GM12874 (cell line): ENCODE data around the gene SPTSSA.

Experiments
- CTCF ChIP-seq: IDR thresholded peaks from 2 replicates; pipeline ENCODE4 v1.5.1; 2011; ENCODE audit warnings: low read depth, mild to moderate bottlenecking, control low read depth, low read length, moderate library complexity; ENCODE audit not compliant: insufficient read depth

The SPTSSA gene

DNA sequence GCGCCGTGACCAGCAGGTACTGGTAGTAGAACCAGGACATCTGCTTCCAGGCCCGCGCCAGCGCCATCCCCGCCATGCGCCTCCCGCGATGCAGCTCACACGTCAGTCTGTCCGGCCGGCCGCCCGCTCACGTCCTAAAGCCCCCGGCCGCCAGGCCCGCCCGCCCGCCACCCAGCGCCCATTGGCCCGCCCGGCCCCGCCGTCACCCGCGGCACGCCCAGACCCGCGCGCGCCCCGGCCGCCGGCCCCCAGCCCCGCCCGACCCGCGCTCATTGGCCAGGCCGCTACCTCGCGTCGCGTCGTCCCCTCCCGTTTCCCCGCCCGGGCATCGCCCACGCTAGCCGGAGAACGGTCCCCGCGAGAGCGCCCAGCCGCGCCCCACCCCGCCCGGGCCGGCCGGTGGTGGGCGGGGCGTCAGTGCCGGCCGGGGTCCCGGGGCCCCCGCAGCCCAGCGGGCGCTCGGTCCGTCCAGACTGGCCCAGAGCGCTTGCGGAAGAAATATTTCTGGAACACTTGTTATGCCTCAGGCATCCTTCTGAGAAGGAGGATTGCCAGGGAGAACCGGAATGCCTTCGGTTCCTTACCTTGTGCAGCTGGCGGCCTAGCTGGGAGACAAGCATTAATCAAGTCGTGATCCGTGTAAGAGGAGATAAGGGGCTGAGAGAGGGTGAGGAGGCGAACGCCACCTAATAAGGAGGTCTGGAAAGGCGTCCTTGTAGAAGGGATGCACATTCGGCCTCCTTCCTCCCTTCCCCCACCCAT lies at the start of gene SPTSSA:
TSS of gene SPTSSA (minus strand) at position 109 of the 762 bp plus-strand sequence. CDS start at position 76, 33 bp downstream.
- no peak for TF ChIP-seq CTCF

- no peak for TF ChIP-seq CTCF
These were observed 45.8 kb upstream of the SPTSSA start for GRCh38 chr14:34507884-34508283.

DNA sequence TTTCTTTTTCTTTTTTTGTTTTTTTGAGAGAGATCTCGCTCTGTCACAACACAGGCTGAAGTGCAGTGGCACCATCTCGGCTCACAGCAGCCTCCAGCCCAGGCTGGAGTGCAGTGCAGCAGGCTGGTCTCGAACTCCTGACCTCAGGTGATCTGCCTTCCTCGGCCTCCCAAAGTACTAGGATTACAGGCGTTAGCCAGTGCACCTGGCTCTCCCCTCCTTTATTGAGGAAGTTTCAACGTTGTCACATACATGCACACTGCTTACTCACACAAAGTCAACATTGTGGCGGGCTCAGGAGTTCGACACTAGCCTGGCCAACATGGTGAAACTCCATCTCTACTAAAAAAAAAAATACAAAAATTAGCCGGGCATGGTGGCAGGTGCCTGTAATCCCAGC lies 45.4 kb upstream of the SPTSSA start:
- TF ChIP-seq CTCF = no peak

DNA sequence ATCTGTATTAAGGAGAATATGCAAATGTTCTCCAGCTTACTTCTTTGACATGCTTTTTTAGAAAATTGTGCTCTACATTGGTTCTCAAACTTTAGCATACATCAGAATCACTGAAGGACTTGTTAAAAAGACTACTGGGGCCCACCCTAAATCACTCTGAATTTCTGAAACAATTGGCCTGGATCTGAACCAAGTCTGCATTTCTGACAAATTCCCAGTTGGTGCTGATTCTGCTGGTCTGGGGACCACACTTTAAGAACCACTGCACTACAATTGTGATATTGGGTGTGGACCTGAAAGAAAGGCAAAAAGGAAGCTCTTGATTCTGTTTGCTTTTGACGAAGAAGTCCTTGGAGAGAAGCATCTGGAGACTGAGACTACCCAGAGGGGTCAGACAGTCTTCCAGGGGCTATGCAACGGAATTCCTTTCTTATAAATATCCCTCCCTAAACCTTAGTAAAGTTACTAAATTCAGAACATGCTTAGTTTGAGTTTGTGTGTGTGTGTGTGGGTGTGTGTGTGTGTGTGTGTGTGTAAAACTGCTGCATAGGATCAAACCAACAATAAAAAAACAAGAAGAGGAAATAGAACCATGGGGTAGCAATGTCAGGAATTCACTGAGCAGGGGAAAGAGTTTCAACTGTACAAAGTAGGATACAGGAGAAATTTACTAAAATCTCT lies 40.6 kb upstream of the SPTSSA start:
- TF ChIP-seq CTCF = no peak

DNA sequence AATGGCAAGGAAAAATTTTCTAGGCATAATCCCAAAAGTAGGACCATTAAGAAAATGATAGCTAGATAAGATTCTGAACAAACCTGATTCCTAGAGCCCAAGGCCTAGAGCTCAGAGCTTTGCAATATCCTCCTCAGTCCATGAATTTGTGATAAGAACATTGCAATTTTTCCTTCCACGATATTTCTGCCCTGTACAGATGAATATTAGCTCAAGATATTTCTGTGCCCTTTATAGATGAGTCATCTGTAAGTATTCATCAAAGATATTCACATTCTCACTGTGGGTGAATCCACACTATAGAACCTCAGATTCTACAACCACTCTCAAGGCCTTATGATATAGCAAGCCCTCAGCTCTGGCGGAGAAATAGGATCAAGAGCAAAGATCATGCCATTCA lies 40.0 kb upstream of the SPTSSA start:
- no peak for TF ChIP-seq CTCF

GRCh38 chr14:34501004-34501580 lies 39.1 kb upstream of the SPTSSA start:
- TF ChIP-seq CTCF = no peak

DNA sequence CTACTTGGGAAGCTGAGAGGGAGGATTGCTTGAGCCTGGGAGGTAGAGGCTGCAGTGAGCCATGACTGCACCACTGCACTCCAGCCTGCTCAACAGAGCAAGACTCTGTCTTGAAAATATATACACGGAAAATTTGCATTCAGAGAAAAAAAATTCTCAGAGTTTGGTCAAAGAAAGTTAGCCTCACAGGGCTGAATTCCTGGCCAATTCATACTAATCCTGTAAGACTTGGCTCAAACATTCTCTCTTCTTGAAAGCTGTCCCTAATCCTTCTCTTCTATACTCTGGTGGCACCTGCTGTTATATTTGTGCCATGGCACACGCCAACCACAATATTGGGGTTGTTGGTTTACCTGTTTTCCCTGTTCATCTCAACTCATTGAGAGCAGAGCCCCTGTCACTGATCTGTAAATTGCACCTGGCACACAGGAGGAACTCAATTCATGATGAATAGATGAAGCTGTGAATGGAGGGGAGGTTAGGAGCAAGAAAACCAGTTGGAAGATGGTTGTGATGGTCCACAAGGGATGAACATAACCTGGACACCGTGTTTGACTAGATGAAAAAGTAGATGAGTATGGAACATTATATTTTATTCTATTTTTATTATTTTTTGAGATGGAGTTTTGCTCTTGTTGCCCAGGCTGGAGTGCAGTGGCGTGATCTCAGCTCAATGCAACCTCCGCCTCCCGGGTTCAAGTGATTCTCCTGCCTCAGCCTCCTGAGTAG lies 36.8 kb upstream of the SPTSSA start:
- TF ChIP-seq CTCF = peak; percentile 26; the same call in 1 of the 2 replicates
